SH-SY5Y (cell line): ENCODE measurements around the gene IPO9.

Experiments
- GATA2 ChIP-seq: IDR thresholded peaks from 2 replicates; pipeline ENCODE4 v1.6.1; 2011; ENCODE audit warnings: mild to moderate bottlenecking, low read depth, low read length
- GATA3 ChIP-seq: IDR thresholded peaks from 2 replicates; pipeline ENCODE4 v1.6.1; 2011; ENCODE audit warnings: low read depth, mild to moderate bottlenecking, low read length, moderate library complexity

The IPO9 gene

GRCh38 chr1:201828820-201829774 is at the start of gene IPO9:
TSS of gene IPO9 (plus strand) at chr1:201829157. CDS start at chr1:201829210, 53 bp downstream.
- TF ChIP-seq GATA3 (no peak), GATA2 (no peak; the same call in 1 of the 2 replicates)

GRCh38 chr1:201779351-201779880 is 49.5 kb upstream of the IPO9 start:
- TF ChIP-seq GATA3 (no peak), GATA2 (no peak)

- TF ChIP-seq GATA3 (no peak), GATA2 (no peak)
Observed at GRCh38 chr1:201780952-201781351, 48.0 kb upstream of the IPO9 start.

GRCh38 chr1:201781437-201781836 is 47.5 kb upstream of the IPO9 start:
- TF ChIP-seq GATA2 (no peak), GATA3 (no peak)

- TF ChIP-seq GATA3, result no peak
- TF ChIP-seq GATA2, result no peak
Observed at GRCh38 chr1:201782353-201782752, 46.6 kb upstream of the IPO9 start.

GRCh38 chr1:201783058-201783457 is 45.9 kb upstream of the IPO9 start:
- no peak for TF ChIP-seq GATA3
- TF ChIP-seq GATA2, result no peak

- TF ChIP-seq GATA3 (no peak), GATA2 (no peak)
Observed at GRCh38 chr1:201783572-201783971, 45.4 kb upstream of the IPO9 start.

- TF ChIP-seq GATA3 (no peak), GATA2 (no peak)
Observed at GRCh38 chr1:201785291-201785690, 43.7 kb upstream of the IPO9 start.

GRCh38 chr1:201786824-201787223 is 42.1 kb upstream of the IPO9 start:
- no peak for TF ChIP-seq GATA2
- no peak for TF ChIP-seq GATA3

GRCh38 chr1:201788296-201788695 is 40.7 kb upstream of the IPO9 start:
- TF ChIP-seq GATA3 (no peak), GATA2 (no peak)

- TF ChIP-seq GATA2, result no peak
- TF ChIP-seq GATA3, result no peak
Observed at GRCh38 chr1:201789245-201789644, 39.7 kb upstream of the IPO9 start.

- TF ChIP-seq GATA2 (no peak), GATA3 (no peak)
Observed at GRCh38 chr1:201790261-201790660, 38.7 kb upstream of the IPO9 start.

GRCh38 chr1:201791051-201791778 is 37.7 kb upstream of the IPO9 start:
- TF ChIP-seq GATA2 (no peak), GATA3 (no peak)

- no peak for TF ChIP-seq GATA3
- no peak for TF ChIP-seq GATA2
Observed at GRCh38 chr1:201791779-201792173, 37.2 kb upstream of the IPO9 start.
